Measurements from ENCODE around the gene TSHR. TPM values are rescaled to one million over a fixed set of nuclear protein-coding genes. Genes with fewer than 3 reads are reported as not detected.

Gene TSHR
- total RNA-seq, 2 donors from 2014 or later: 0.58 TPM; not detected in 1

- H3K27me3 Mint-ChIP-seq (ENCODE audit: insufficient read depth): no peaks in the 10 kb centered on the region
- H3K9me3 Mint-ChIP-seq: no peaks in the 10 kb centered on the region
- H3K9ac ChIP-seq (ENCODE audit: extremely low read depth, low read length, poor library complexity, severe bottlenecking): no peak overlapping the region
- H3K4me3 Mint-ChIP-seq: no peak overlapping the region
- peaks cover 4% of the 10 kb centered on the region for H3K4me1 Mint-ChIP-seq
- no peaks in the 10 kb centered on the region for H3K27me3 ChIP-seq (ENCODE audit: control insufficient read depth, insufficient read depth, low read length, poor library complexity, severe bottlenecking)
- WGBS, 2 experiments (ENCODE audit: insufficient coverage in 1 of 2, insufficient read length in 1 of 2): 82% methylated on average over 6 of the region's 6 CpGs
- H3K4me1 ChIP-seq (ENCODE audit: control insufficient read depth, insufficient read depth, low read length): peaks cover 4% of the 10 kb centered on the region
- DNase-seq: no peak
- H3K27ac Mint-ChIP-seq: no peak overlapping the region
- TF ChIP-seq CTCF (conservative IDR thresholded peaks at IDR 0.05): no peak
- H3K9me3 ChIP-seq (ENCODE audit: control insufficient read depth, low read length): no peaks in the 10 kb centered on the region
- H3K36me3 Mint-ChIP-seq (ENCODE audit: low read depth): no peaks in the 10 kb centered on the region
- H3K36me3 ChIP-seq (ENCODE audit: control insufficient read depth, insufficient read depth, low read length): no peaks in the 10 kb centered on the region
- H3K27ac ChIP-seq (ENCODE audit: low read depth, low read length): no peak overlapping the region
- H3K4me3 ChIP-seq (ENCODE audit: low read length): no peak overlapping the region
Measured at GRCh38 chr14:80988735-80989429, 33.5 kb downstream of the TSHR start.

- no peak overlapping the region for H3K4me3 Mint-ChIP-seq
Measured at GRCh38 chr14:80992580-80992979, 37.2 kb downstream of the TSHR start.

GRCh38 chr14:80996049-80996901 is 40.9 kb downstream of the TSHR start:
- Mint-ChIP-seq H3K4me3 (no peak overlapping the region), H3K4me1 (peaks cover 5% of the 10 kb centered on the region)
- 79 to 85% methylated on average over 7 to 11 of the region's 13 CpGs for WGBS, 2 experiments (ENCODE audit: insufficient coverage in 1 of 2, insufficient read length in 1 of 2)

More at GRCh38 chr14:80992580-80992979, 37.2 kb downstream of the TSHR start:
- no peak for TF ChIP-seq CTCF (conservative IDR thresholded peaks at IDR 0.05)
- no peaks in the 10 kb centered on the region for H3K27me3 ChIP-seq (ENCODE audit: control insufficient read depth, insufficient read depth, low read length, poor library complexity, severe bottlenecking)
- H3K9me3 ChIP-seq (ENCODE audit: control insufficient read depth, low read length): no peaks in the 10 kb centered on the region
- H3K27me3 Mint-ChIP-seq (ENCODE audit: insufficient read depth): peaks cover 3% of the 10 kb centered on the region
- DNase-seq: no peak
- H3K4me3 ChIP-seq (ENCODE audit: low read length): no peak overlapping the region
- peaks cover 4% of the 10 kb centered on the region for H3K4me1 Mint-ChIP-seq
- H3K36me3 Mint-ChIP-seq (ENCODE audit: low read depth): no peaks in the 10 kb centered on the region
- 94 to 100% methylated on average over 2 to 3 of the region's 3 CpGs for WGBS, 2 experiments (ENCODE audit: insufficient coverage in 1 of 2, insufficient read length in 1 of 2)
- H3K27ac ChIP-seq (ENCODE audit: low read depth, low read length): no peak overlapping the region
- no peak overlapping the region for H3K27ac Mint-ChIP-seq
- no peaks in the 10 kb centered on the region for H3K36me3 ChIP-seq (ENCODE audit: control insufficient read depth, insufficient read depth, low read length)
- H3K9ac ChIP-seq (ENCODE audit: extremely low read depth, low read length, poor library complexity, severe bottlenecking): no peak overlapping the region
- no peaks in the 10 kb centered on the region for H3K9me3 Mint-ChIP-seq
- H3K4me1 ChIP-seq (ENCODE audit: control insufficient read depth, insufficient read depth, low read length): peaks cover 4% of the 10 kb centered on the region

More at GRCh38 chr14:80996049-80996901, 40.9 kb downstream of the TSHR start:
- Histone ChIP-seq H3K36me3 (ENCODE audit: control insufficient read depth, insufficient read depth, low read length) (no peaks in the 10 kb centered on the region), H3K9me3 (ENCODE audit: control insufficient read depth, low read length) (no peaks in the 10 kb centered on the region), H3K27me3 (ENCODE audit: control insufficient read depth, insufficient read depth, low read length, poor library complexity, severe bottlenecking) (peaks cover 7% of the 10 kb centered on the region), H3K4me3 (ENCODE audit: low read length) (no peak overlapping the region), H3K4me1 (ENCODE audit: control insufficient read depth, insufficient read depth, low read length) (peaks cover 4% of the 10 kb centered on the region), H3K27ac (ENCODE audit: low read depth, low read length) (no peak overlapping the region), H3K9ac (ENCODE audit: extremely low read depth, low read length, poor library complexity, severe bottlenecking) (no peak overlapping the region)
- peak; percentile 74 for TF ChIP-seq CTCF (conservative IDR thresholded peaks at IDR 0.05)
- DNase-seq: no peak
- peaks cover 6% of the 10 kb centered on the region for H3K27me3 Mint-ChIP-seq (ENCODE audit: insufficient read depth)
- no peaks in the 10 kb centered on the region for H3K36me3 Mint-ChIP-seq (ENCODE audit: low read depth)
- H3K9me3 Mint-ChIP-seq: no peaks in the 10 kb centered on the region
- H3K27ac Mint-ChIP-seq: no peak overlapping the region

All from endodermal cell (in vitro differentiated cells).